GM21717 (cell line): Measurements from ENCODE around the gene PRLH.

Source experiments
- ATAC-seq: cut with Tn5 transposase; IDR thresholded peaks from one replicate; pipeline ENCODE4 v1.9.1; 2021; ENCODE audit warnings: mild to moderate bottlenecking, moderate library complexity; ENCODE audit not compliant: unreplicated experiment

The PRLH gene

GRCh38 chr2:237566401-237567235, at the start of gene PRLH:
Gene PRLH, plus strand, starts transcription at chr2:237566574. Its CDS starts 0 bp downstream, at chr2:237566574.
- no peak for ATAC-seq

- ATAC-seq, result no peak
These were observed 49.2 kb upstream of the PRLH start for GRCh38 chr2:237517163-237517562.

GRCh38 chr2:237517990-237518389, 48.4 kb upstream of the PRLH start:
- ATAC-seq, result no peak

GRCh38 chr2:237519506-237520245, 46.7 kb upstream of the PRLH start:
- no peak for ATAC-seq

- ATAC-seq, result no peak
These were observed 46.1 kb upstream of the PRLH start for GRCh38 chr2:237520290-237520689.

GRCh38 chr2:237524631-237525030, 41.7 kb upstream of the PRLH start:
- no peak for ATAC-seq

- ATAC-seq, result no peak
These were observed 40.7 kb upstream of the PRLH start for GRCh38 chr2:237525559-237526157.

- no peak for ATAC-seq
These were observed 39.1 kb upstream of the PRLH start for GRCh38 chr2:237527233-237527632.

GRCh38 chr2:237527766-237528165, 38.6 kb upstream of the PRLH start:
- ATAC-seq, result no peak

GRCh38 chr2:237529452-237530402, 36.6 kb upstream of the PRLH start:
- peak; percentile 84 for ATAC-seq

- ATAC-seq, result peak; percentile 59
These were observed 35.6 kb upstream of the PRLH start for GRCh38 chr2:237530472-237531433.

GRCh38 chr2:237532160-237532559, 34.2 kb upstream of the PRLH start:
- ATAC-seq, result no peak

- ATAC-seq, result no peak
These were observed 32.7 kb upstream of the PRLH start for GRCh38 chr2:237533668-237534161.

GRCh38 chr2:237534380-237534779, 32.0 kb upstream of the PRLH start:
- no peak for ATAC-seq

GRCh38 chr2:237535385-237536082, 30.8 kb upstream of the PRLH start:
- no peak for ATAC-seq

GRCh38 chr2:237536083-237536415, 30.3 kb upstream of the PRLH start:
- no peak for ATAC-seq

GRCh38 chr2:237536617-237537016, 29.8 kb upstream of the PRLH start:
- no peak for ATAC-seq

GRCh38 chr2:237538001-237538720, 28.2 kb upstream of the PRLH start:
- ATAC-seq, result no peak
